Tibial nerve (tissue), 4 donors: ENCODE results near the gene PTER.

Experiments
- CTCF ChIP-seq, 5 experiments: fragments of 200-600 bp in 3 of 5; fragments of 450-650 bp in 2 of 5; sonication (generic) in 3 of 5; IDR thresholded peaks; one replicate each; pipeline ENCODE4 v1.5.1; 2016 to 2019; ENCODE audit warnings: antibody characterized with exemption in 5 of 5, mild to moderate bottlenecking in 3 of 5, moderate library complexity in 2 of 5
- EP300 ChIP-seq, 2 donors: sonication (generic); formaldehyde crosslinking; IDR thresholded peaks; one replicate each; pipeline ENCODE4 v1.6.1; 2017; ENCODE audit warnings: antibody characterized with exemption in 2 of 2, mild to moderate bottlenecking in 1 of 2
- POLR2A ChIP-seq, 2 donors: fragments of 450-650 bp; IDR thresholded peaks; one replicate each; pipeline ENCODE4 v1.6.1; 2017; ENCODE audit warnings: antibody characterized with exemption in 2 of 2, mild to moderate bottlenecking in 2 of 2, moderate library complexity in 2 of 2

DNA sequence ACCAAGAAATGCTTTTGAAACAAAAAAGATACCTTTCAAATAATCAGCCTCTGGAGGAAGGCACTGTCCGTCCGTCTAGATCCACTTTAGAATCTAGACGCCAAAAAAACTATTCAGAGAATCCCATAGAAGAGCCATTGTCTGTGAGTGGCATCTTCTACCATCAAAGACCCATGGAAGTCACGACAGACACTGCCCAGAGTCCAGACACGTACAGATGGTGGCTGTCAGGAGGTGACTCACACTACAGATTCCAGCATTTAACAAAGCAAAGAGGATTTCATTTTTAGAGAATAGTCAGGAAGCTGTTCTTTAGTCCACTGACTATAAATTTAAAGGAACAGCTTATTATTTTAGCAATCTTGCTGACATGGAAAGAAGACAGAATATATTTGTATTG lies 73.2 kb downstream of the PTER start:
- TF ChIP-seq CTCF (IDR thresholded peaks at IDR 0.05) (no peak), EP300 (IDR thresholded peaks at IDR 0.05) (no peak), POLR2A (IDR thresholded peaks at IDR 0.05) (no peak)
